Prostate gland (tissue), 2 donors: ENCODE results near the gene ADRA2B.

Experiments used
- CTCF ChIP-seq, 4 experiments: fragments of 200-600 bp in 2 of 4; fragments of 450-650 bp in 2 of 4; sonication (generic) in 2 of 4; IDR thresholded peaks; 1 replicate in 3 of 4; 2 replicates in 1 of 4; pipeline ENCODE4 v1.5.1; 2016 to 2019; ENCODE audit warnings: antibody characterized with exemption in 4 of 4, mild to moderate bottlenecking in 2 of 4, moderate library complexity in 2 of 4
- POLR2A ChIP-seq: fragments of 450-650 bp; IDR thresholded peaks from one replicate; pipeline ENCODE4 v1.6.1; 2016; ENCODE audit warnings: antibody characterized with exemption, mild to moderate bottlenecking
- POLR2AphosphoS5 ChIP-seq: sonication (generic); formaldehyde crosslinking; IDR thresholded peaks from one replicate; pipeline ENCODE4 v1.6.1; 2017; ENCODE audit warnings: antibody characterized with exemption

GRCh38 chr2:96161898-96162297, 45.5 kb upstream of the ADRA2B start:
- TF ChIP-seq POLR2A (no peak), POLR2AphosphoS5 (no peak), CTCF (IDR thresholded peaks at IDR 0.05) (no peak)
